ENCODE data around the gene KRT2.

KRT2 gene

DNA sequence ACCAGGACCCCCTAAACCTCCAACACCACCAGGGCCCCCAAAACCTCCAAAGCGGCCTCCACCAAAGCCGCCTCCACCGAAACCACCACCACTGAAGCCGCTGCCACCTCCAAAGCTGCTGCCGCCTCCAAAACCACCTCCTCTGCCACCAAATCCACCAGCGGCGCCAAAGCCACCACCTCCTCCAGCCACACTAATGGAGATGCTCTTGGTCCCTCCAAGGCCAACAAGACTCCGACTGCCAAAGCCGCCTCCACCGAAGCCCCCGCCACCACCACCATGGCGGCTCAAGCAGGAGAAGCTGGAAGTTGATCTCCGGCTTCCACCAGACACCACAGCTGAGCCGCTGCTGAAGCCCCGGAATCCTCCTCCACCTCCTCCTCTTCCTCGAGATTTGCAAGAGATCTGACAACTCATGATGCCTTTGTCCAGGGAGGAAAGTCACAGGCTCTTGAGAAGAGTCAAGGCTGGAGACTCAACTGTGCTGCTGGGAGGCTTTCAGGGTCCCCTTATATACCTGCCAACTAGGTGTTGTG, at the start of gene KRT2:
Gene KRT2 (minus strand): TSS at position 486 of the 536 bp plus-strand sequence. CDS start 69 bp downstream, at position 417.
- no peak for DNase-seq (ENCODE audit: low read depth in 4 of 4, low spot score in 1 of 4)

DNA sequence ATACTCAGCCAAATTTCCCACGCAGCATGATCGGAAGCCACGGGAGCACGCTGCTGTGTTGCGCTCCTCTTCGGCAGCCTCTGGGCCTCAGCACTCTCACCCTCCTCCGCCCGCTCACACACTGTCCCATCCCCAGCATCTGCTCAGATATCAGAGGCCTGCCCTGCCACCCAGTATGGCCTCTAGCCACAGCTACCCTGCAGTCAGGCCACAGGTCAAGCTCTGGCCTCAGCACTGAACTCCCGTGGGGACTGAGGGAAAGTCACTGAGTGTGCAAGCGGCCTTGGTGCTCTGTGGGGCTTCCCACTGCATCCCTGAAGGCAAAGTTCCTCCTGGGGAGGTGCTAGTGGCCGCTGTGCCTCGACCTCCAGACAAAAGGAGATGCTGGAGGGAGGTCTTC, 49.3 kb upstream of the KRT2 start:
- no peak for DNase-seq (ENCODE audit: low read depth in 4 of 4, low spot score in 1 of 4)

DNA sequence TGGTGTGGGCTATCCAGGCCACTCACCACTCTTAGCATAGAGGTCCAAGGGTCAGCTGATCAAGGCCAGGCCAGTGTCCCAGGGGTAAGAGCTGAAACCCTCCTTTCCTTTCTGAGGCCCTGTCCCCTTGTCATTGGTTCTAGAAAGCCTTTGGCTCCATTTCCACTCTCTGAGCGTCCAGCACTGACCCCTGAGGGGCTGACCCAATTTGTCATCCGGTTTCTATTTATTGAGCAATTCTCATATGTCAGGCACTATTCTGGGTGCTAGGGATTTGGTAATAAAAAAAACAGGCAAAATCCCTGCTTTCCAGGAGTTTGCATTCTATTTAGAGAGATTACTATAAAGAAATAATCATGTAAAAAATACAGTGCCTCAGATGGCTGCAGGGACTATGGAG, 47.9 kb upstream of the KRT2 start:
- no peak for DNase-seq (ENCODE audit: low read depth in 4 of 4, low spot score in 1 of 4)

DNA sequence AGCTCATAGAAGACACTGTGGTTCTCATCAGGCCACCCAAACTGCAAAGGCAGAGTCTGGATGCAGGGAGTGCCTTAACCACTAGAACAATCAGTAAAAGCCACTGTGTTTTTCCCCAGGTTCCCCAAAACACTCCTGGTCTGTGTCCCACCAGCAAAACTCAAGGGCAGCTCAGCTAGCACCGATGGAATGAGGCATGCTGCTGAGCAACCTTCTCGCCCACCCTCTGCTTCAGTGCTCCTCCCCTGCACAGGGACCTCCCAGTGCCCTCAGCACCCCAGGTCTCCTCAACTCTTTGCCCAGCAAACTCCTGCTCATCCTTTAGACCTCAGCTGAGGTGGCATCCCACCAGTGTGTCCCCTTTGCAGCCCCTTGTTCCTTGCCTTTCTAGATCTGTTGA, 47.4 kb upstream of the KRT2 start:
- DNase-seq (ENCODE audit: low read depth in 4 of 4, low spot score in 1 of 4) = no peak

DNA sequence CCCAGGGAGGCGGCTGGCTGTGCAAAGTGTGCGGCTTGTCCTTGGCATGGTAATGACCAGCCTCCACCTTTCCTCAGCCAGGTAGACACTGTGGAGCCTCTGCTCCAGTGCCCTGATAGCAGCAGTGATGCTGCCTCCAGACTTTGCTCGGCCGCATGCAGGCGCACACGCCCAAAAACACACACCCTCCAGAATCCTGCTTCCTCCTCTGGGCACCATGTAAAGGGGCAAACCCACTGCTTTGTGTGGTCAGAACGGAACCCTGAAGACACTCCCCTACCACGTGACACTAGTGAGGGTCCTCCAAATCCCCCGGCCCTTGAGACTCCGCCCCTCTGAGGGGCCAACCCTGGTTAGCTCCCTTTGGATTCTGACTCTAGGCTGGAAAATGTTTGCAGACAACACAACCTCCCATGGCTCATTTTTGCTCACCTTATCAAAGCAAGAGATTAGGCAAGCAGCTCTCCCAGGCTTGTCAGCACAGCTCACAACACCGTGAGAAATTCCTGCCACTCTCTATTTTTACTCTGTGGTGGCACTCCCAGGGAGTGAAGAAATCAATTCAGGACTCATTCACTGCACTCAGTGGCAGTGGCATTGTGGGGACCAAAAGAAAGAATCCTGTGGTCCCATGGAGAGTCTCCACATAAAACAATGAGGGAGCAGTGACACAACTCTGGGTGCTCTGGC, 46.8 kb upstream of the KRT2 start:
- DNase-seq (ENCODE audit: low read depth in 4 of 4, low spot score in 1 of 4) = no peak

DNA sequence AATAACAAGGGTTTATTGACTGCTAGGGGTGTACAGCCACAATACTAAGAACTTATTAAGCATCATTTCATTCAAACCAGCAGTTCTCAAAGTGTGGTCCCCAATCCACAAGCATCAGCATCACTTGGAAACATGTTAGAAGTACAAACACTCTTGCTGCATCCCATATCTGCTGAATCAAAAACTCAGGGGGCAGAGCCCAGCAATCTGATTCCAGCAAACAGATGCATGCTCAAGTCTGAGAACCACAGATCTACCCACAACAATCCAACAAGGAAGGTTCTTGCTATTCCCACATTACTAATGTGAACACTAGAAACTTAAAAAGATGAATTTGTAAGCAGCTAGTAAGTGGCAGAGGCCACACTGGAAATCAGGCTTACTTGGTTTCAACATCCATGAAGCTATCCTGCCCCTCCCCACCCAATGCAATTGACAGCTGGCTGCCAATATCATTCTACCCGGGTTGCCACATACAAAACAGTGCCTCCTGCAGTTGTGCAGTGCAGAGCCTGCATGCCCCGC, 45.1 kb upstream of the KRT2 start:
- no peak for DNase-seq (ENCODE audit: low read depth in 4 of 4, low spot score in 1 of 4)

DNA sequence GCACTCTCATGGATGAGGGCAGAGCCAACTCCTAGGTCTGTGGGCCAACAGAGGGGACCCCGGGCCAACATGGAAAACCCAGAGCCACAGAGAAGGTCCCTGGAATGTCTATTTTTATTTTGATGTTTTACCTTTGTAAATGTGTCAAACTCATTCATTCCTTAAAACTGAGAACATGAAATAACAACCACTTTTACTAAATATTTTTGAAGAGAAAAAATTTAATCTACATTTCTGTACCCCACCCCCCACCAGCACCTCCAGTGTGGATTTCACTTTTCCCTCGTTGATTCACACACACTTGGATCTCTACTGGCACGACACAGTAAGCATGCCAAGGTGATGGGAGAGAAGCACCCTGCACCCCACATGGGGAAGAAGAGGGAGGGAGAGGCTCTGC, 44.6 kb upstream of the KRT2 start:
- DNase-seq (ENCODE audit: low read depth in 4 of 4, low spot score in 1 of 4) = no peak

DNA sequence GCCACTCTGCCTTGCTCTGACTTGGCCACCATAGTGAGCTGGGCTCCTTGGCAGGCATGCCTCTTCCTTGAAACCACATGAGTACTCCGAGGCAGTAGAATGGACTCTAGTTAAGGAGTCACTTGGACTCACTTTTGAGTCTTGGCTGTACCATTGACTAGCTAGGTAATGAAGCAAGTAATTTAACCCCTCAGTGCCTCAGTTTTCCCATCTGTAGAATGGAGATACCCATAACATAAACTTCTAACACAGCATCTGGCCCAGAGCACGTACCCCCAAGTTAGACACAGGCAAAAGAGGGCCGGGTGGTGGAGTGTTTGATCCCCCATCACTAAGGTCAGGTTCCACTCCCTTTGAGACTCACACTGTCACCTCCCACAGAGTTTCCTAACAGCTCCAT, 43.0 kb upstream of the KRT2 start:
- DNase-seq (ENCODE audit: low read depth in 4 of 4, low spot score in 1 of 4) = no peak

DNA sequence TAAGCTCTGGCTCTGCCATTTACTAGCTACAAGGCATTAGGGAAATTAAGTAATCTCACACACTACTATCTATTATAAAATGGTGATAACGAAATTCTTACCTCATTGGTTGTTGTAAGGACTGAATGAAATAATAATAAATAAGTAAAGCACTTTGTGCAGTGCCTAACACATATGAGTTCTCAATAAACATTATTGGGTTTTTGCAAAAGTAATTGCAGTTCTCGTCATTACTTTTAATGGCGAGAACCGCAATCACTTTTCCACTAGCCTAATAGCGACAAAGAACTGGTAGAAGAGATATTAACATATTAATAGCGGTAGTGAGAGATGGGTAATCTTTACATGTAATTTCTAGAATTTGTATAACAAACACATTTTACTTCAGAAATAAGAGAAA, 42.1 kb upstream of the KRT2 start:
- no peak for DNase-seq (ENCODE audit: low read depth in 4 of 4, low spot score in 1 of 4)

DNA sequence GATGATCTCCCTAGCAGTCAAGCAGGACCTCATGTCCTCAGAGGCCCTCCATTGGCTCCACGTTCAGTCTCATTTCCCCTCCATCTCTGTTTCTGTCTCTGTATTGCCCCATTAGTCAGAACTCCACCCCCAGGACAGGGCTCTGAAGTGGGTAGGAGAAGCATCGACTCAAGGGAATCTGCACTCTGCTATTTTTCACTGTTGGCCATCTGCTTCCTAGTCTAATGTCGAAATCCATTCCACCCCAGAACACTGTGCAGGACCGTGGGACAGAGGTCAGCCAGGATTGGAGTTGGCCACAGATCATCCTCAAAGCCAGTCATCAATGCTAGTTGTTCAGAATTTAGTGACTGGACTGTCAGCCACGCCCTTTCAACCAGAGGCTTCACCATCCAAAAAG, 41.2 kb upstream of the KRT2 start:
- no peak for DNase-seq (ENCODE audit: low read depth in 4 of 4, low spot score in 1 of 4)

DNA sequence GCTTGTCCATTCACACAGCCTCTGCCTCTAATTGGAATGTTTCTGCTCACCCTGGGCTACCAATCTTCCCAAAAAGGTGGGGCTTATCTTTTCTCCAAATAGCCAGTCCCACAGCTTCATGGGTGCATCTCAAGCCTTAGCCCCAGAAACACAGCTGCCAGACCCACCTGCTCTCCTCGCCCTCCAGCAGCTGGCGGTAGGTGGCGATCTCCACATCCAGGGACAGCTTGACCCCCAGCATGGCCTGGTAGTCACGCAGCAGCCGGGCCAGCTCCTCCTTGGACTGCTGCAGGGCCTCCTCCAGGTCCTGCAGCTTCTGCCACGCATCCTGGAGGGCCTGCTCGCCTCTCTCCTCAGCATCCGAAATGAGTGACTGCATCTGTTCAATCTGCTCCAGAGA, 40.2 kb upstream of the KRT2 start:
- DNase-seq (ENCODE audit: low read depth in 4 of 4, low spot score in 1 of 4) = no peak

DNA sequence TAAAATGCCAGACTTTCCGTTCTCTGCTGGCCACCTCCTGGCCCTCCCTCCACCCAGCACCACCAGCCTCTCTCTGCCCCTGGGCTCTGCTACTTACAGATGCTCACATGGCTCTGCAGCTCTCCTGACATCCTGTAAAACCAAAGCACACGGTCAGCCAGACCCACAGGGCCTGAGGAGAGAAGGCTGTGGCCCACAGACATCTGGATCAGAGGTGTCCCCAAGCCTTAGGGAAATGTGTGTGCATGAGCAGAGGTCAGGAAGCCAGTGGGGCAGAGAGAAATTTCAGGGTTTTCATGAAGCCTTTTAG, 39.8 kb upstream of the KRT2 start:
- DNase-seq (ENCODE audit: low read depth in 4 of 4, low spot score in 1 of 4) = no peak

DNA sequence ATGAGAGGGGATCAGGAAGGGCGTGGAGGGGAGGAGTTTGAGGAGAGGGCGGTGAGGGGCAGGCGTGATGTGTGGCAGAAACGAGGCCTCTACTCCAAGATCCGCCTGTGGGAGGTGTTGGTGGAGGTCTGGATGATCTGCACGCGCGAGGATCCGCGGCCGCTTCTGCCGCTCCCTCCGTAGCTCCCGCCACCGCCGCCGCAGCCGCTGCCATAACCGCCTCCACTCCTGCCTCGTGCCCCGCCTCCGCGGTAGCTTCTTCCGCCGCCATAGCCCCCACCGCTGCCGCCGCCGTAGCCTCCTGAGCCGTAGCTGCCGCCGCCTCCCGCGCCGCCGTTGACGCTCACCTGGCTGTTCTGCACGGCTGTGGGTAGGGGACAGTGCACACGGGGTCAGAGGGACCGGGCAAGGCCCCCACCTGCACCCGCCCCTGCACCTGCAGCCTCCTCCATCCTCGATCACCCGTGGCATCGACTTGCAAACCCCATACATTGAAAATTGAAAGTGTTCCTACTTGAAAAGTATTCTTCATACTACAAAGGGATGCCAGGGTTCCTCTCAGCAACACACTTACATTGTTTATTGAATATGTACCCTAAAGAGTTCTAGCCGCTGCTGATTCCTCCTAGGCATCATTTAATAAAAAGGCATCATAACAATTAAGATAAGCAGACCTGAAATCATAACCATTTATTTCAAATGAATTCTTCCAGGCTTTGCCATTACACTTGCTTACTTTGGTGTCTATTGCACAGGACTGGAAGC, 39.2 kb upstream of the KRT2 start:
- DNase-seq (ENCODE audit: low read depth in 4 of 4, low spot score in 1 of 4) = peak; percentile 26 to 32 (median 29)

DNA sequence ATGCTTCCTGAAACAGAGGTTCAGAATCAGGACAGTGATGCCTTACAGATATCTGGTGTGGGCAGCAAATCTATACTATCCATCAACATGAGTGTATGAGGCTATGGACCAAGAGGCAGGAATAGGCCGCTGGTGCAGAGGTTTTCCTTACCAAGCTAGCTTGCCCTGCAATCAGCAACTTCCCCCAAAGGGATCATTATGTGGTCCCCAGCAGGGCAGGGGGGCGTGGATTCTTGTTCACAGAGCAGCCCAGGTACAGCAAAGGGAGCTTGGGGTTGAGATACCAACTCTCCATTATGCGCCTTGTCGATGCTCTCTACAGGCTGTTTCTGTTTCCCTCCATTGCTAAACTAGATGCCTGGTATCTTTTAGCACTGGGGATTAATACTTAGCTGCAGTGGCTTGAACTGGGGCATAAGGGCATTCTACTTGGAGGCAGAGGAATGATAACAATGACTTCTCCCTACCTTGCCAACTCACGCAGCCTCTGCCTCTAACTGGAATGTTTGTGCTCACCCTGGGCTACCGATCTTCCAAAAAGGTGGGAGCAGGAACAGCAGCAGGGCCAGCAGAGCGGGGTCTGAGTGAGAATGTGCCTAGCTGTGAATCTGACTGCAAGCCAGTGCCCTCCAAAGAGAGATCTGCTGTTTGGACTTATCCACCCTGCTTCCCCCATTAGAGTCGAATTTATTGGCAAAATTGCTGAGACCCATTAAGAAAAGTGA, 38.5 kb upstream of the KRT2 start:
- DNase-seq (ENCODE audit: low read depth in 4 of 4, low spot score in 1 of 4) = no peak

DNA sequence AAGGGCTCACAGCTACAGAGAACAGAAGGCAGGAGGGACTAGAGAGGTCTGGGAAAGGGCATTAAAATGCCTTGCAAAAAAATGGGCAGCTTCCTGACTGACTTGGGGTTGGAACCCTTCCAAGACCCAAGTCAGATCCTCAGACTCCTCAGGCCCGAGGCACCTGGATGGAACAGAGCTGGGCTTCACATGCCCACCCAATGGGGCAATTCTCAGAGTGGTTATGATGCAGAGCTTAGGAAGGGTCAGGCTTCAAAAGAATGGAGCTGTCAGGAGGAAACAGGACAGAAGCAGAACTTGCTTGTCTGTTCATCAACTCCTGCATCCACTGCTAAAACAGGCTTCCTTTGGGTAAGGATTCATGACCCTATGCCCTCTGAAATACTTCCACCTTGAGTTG, 37.9 kb upstream of the KRT2 start:
- no peak for DNase-seq (ENCODE audit: low read depth in 4 of 4, low spot score in 1 of 4)

DNA sequence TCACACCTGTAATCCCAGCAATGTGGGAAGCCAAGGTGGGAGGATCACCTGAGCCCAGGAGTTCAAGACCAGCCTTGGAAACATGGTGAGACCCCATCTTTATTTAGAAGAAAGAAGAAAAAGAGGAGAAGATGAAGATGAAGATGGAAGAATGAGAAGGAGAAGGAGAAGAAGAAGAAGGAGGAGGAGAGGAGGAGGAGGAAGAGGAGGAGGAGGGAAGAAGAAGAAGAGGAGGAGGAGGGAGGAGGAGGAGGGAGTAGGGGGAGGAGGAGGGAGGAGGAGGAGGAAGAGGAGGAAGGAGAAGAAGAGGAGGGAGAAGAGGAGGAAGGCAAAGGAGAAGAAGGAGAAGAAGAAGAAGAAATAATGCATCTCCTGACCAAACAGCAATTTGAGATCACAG, 37.2 kb upstream of the KRT2 start:
- DNase-seq (ENCODE audit: low read depth in 4 of 4, low spot score in 1 of 4) = no peak

DNA sequence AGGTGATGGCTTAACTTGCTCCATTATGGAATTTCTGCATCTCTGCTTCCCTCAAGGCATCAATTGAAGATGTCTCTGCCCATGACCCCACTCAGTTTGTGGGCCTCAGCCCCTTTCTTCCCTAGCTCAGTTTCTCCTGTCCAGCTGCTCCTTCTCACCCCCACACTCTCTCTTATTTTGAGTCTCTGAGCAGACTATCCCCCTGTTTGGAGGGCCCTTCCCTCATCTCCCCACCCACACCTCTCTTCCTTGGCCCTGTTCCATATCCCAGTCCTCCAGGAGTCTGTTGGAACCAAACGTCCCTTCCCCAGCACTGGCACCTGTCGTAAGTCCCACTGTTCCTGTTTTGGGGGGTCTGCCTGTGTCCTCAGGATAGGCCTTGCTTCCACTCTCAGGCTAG, 36.5 kb upstream of the KRT2 start:
- no peak for DNase-seq (ENCODE audit: low read depth in 4 of 4, low spot score in 1 of 4)

DNA sequence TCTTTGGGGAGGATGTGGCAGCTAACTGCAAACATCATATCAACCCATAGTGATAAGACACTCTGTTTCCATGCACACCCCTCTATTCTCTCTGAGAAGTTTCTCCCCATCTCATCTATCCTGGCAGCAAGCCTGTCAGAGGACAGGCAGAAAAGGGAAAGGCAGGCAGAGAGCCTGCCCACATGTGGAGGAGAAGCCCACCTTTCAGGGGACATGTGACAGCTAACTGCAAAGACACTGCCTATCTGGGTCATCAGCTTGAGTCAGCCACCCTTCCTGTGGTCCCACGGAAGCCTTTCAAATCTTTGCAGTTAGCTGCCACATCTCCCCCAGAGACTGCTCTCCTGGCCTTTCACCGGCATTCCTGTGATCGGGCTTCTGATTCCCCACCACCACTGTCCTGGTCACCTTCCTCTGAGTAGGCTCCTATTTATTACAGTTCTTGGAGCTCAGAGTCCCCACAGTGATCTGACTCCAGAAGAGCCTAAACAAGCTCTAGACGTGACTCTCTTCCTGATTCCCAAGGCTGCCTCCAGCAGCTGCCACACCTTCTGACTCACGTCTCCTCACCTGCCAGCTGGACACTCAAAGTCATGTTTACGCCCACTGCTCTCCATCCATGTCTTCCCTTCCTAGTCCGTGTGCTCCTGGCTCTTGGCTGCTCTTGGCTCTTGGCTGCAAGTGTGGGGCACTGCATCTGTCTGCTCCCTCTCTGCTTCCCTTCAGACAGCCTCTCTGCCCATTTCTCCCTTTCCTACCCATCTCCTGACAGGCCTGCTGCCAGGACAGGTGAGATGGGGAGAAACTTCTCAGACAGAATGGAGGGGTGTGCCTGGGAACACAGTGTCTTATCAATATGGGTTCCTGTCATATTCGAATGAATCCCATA, 35.7 kb upstream of the KRT2 start:
- DNase-seq (ENCODE audit: low read depth in 4 of 4, low spot score in 1 of 4) = no peak

DNA sequence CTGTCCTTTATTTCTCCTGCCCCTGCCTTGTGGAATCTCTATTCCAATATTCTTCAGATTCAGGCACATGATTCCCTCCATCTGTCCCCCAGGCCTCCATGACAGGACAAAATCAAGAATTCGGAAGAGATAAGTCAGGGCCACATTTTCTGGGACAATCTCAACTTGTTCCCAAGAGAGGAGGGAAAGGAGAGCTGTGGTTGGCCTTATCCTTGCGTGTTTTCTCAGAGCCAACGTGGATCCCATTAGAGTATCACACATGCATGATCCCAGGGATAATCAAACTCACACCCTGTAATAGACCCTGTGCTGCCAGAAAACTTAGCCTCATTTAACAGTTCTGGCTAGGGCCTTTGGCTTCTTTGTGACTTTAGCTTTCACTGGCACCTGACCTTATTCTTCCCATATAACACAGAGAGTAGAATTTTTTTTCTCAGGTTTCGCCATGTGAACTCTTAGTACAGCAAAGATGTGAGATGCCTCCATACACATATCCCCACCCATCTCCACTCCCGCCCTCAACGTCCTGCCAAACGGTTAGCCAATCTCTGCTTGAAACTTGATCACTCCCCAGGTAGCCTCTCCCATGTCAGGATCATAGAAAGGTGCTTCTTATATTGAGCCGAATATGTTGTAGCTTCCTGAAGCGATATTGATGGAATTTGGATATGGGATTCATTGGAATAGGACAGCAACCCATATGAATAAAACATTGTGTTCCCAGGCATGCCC, 34.9 kb upstream of the KRT2 start:
- DNase-seq (ENCODE audit: low read depth in 4 of 4, low spot score in 1 of 4) = no peak

DNA sequence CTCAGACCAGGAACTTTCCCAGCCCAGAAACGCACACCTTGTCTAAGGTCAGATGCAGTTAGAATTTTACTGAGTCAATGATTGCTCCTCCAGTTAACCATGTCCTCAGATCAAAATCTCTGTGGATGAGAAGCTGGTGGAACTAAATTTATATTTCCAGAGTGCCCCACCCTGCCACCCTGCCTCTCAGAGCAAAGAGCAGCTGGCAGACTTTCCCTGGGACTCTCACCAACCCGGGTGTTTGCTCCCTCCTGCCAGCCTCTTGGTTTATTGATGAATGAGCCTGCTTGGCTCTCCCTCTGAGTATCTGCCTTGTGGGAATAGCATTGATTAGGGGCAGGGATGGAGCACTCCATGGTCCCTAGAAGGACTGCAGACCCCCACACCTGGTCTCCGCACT, 34.1 kb upstream of the KRT2 start:
- no peak for DNase-seq (ENCODE audit: low read depth in 4 of 4, low spot score in 1 of 4)
